PC-9 (cell line): Measurements from ENCODE around the gene SKA1.

Experiments used
- EZH2 ChIP-seq: fragments of 200-600 bp; sonication (generic); IDR thresholded peaks from 2 replicates; pipeline ENCODE4 v1.8.0; 2017; ENCODE audit warnings: antibody characterized with exemption, low read depth
- TF ChIP-seq, protein P1 (sequence below): fragments of 200-600 bp; sonication (generic); conservative IDR thresholded peaks from 2 replicates; pipeline ENCODE4 v1.6.1; 2017; ENCODE audit warnings: mixed run types, antibody characterized with exemption, mild to moderate bottlenecking, moderate library complexity

DNA sequence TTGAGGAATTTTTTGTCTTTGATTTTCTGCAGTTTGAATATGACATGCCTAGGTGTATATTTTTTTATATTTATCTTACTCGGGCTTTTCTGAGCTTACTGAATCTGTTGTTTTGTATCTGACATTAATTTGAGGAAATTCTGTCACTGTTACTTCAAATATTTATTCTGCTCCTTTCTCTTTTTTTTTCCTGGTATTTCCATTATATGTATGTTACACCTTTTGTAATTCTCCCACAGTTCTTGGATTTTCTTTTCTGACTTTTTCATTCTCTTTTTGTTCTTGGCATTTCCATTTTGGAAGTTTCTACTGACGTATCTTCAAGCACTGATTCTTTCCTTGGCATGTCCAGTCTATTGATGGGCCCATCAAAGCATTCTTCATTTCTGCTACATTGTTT, 24.1 kb upstream of the SKA1 start:
- TF ChIP-seq, protein P1, sequence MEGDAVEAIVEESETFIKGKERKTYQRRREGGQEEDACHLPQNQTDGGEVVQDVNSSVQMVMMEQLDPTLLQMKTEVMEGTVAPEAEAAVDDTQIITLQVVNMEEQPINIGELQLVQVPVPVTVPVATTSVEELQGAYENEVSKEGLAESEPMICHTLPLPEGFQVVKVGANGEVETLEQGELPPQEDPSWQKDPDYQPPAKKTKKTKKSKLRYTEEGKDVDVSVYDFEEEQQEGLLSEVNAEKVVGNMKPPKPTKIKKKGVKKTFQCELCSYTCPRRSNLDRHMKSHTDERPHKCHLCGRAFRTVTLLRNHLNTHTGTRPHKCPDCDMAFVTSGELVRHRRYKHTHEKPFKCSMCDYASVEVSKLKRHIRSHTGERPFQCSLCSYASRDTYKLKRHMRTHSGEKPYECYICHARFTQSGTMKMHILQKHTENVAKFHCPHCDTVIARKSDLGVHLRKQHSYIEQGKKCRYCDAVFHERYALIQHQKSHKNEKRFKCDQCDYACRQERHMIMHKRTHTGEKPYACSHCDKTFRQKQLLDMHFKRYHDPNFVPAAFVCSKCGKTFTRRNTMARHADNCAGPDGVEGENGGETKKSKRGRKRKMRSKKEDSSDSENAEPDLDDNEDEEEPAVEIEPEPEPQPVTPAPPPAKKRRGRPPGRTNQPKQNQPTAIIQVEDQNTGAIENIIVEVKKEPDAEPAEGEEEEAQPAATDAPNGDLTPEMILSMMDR = no peak
- no peak for TF ChIP-seq EZH2
